ENCODE data around the gene CEP97.
A peak's percentile ranks its signal among the peaks of the same experiment; 100 is the strongest.
"Not testable (repeated sequence)": the region's sequence is repeated elsewhere in the genome, so short reads cannot be mapped to it uniquely, and the experiment has no call there.

Gene CEP97

GRCh38 chr3:101701696-101702634 is 22.4 kb upstream of the CEP97 start:
- Histone ChIP-seq H3K4me2 (ENCODE audit: low read length) (peak overlapping the region; percentile 67), H2AFZ (ENCODE audit: low read depth, low read length) (peak overlapping the region; percentile 34; the same call in 1 of the 2 replicates)

GRCh38 chr3:101702726-101703125 is 21.7 kb upstream of the CEP97 start:
- Histone ChIP-seq H3K9ac (ENCODE audit: low read length) (no peak overlapping the region), H3K9me3 (ENCODE audit: insufficient read depth, low read length) (no peaks in the 10 kb centered on the region), H3K4me2 (ENCODE audit: low read length) (no peak overlapping the region), H4K20me1 (ENCODE audit: insufficient read depth, low read length) (no peaks in the 10 kb centered on the region), H3K4me3 (ENCODE audit: low read length) (no peak overlapping the region), H3K4me1 (ENCODE audit: low read length) (peaks cover 23% of the 10 kb centered on the region), H3K79me2 (ENCODE audit: low read length) (no peaks in the 10 kb centered on the region), H3K27me3 (ENCODE audit: low read depth, low read length) (no peaks in the 10 kb centered on the region), H3K27ac (ENCODE audit: low read length) (no peak overlapping the region), H2AFZ (ENCODE audit: low read depth, low read length) (no peak overlapping the region), H3K36me3 (replicated peaks; ENCODE audit: low read depth, low read length) (no peaks in the 10 kb centered on the region)
- TF ChIP-seq CTCF (IDR thresholded peaks at IDR 0.05; ENCODE audit: low read depth, low read length), result no peak
- TF ChIP-seq EZH2phosphoT487 (IDR thresholded peaks at IDR 0.05; ENCODE audit: low read depth), result no peak

More at GRCh38 chr3:101701696-101702634, 22.4 kb upstream of the CEP97 start:
- H3K9ac ChIP-seq (ENCODE audit: low read length), result peak overlapping the region; percentile 31
- peak overlapping the region; percentile 62 for H3K4me3 ChIP-seq (ENCODE audit: low read length)
- TF ChIP-seq EZH2phosphoT487 (IDR thresholded peaks at IDR 0.05; ENCODE audit: low read depth) (no peak), CTCF (IDR thresholded peaks at IDR 0.05; ENCODE audit: low read depth, low read length) (no peak)
- no peaks in the 10 kb centered on the region for H3K9me3 ChIP-seq (ENCODE audit: insufficient read depth, low read length)
- peak overlapping the region; percentile 41 for H3K27ac ChIP-seq (ENCODE audit: low read length)
- peaks cover 17% of the 10 kb centered on the region for H3K4me1 ChIP-seq (ENCODE audit: low read length)
- H3K27me3 ChIP-seq (ENCODE audit: low read depth, low read length), result no peaks in the 10 kb centered on the region
- no peaks in the 10 kb centered on the region for H3K36me3 ChIP-seq (replicated peaks; ENCODE audit: low read depth, low read length)
- H3K79me2 ChIP-seq (ENCODE audit: low read length), result no peaks in the 10 kb centered on the region
- no peaks in the 10 kb centered on the region for H4K20me1 ChIP-seq (ENCODE audit: insufficient read depth, low read length)

GRCh38 chr3:101703169-101703568 is 21.2 kb upstream of the CEP97 start:
- Histone ChIP-seq H3K27ac (ENCODE audit: low read length) (no peak overlapping the region), H3K9me3 (ENCODE audit: insufficient read depth, low read length) (no peaks in the 10 kb centered on the region), H3K9ac (ENCODE audit: low read length) (no peak overlapping the region), H2AFZ (ENCODE audit: low read depth, low read length) (no peak overlapping the region), H3K4me3 (ENCODE audit: low read length) (no peak overlapping the region), H3K79me2 (ENCODE audit: low read length) (no peaks in the 10 kb centered on the region), H3K4me1 (ENCODE audit: low read length) (peaks cover 25% of the 10 kb centered on the region), H3K36me3 (replicated peaks; ENCODE audit: low read depth, low read length) (no peaks in the 10 kb centered on the region), H3K27me3 (ENCODE audit: low read depth, low read length) (no peaks in the 10 kb centered on the region), H4K20me1 (ENCODE audit: insufficient read depth, low read length) (no peaks in the 10 kb centered on the region), H3K4me2 (ENCODE audit: low read length) (no peak overlapping the region)
- no peak for TF ChIP-seq CTCF (IDR thresholded peaks at IDR 0.05; ENCODE audit: low read depth, low read length)
- no peak for TF ChIP-seq EZH2phosphoT487 (IDR thresholded peaks at IDR 0.05; ENCODE audit: low read depth)

- not testable (repeated sequence) for H2AFZ ChIP-seq (ENCODE audit: low read depth, low read length)
Observed at GRCh38 chr3:101704639-101705038, 19.8 kb upstream of the CEP97 start.

More at GRCh38 chr3:101704639-101705038, 19.8 kb upstream of the CEP97 start:
- not testable (repeated sequence) for H3K9me3 ChIP-seq (ENCODE audit: insufficient read depth, low read length); H3K4me2 ChIP-seq (ENCODE audit: low read length); H4K20me1 ChIP-seq (ENCODE audit: insufficient read depth, low read length); H3K27ac ChIP-seq (ENCODE audit: low read length); H3K79me2 ChIP-seq (ENCODE audit: low read length); H3K36me3 ChIP-seq (replicated peaks; ENCODE audit: low read depth, low read length); H3K9ac ChIP-seq (ENCODE audit: low read length); H3K27me3 ChIP-seq (ENCODE audit: low read depth, low read length); H3K4me3 ChIP-seq (ENCODE audit: low read length)
- H3K4me1 ChIP-seq (ENCODE audit: low read length), result peaks cover 25% of the 10 kb centered on the region

Measured in OCI-LY3 (cell line).